ENCODE results near the gene ZFAND3.

ZFAND3 gene

DNA sequence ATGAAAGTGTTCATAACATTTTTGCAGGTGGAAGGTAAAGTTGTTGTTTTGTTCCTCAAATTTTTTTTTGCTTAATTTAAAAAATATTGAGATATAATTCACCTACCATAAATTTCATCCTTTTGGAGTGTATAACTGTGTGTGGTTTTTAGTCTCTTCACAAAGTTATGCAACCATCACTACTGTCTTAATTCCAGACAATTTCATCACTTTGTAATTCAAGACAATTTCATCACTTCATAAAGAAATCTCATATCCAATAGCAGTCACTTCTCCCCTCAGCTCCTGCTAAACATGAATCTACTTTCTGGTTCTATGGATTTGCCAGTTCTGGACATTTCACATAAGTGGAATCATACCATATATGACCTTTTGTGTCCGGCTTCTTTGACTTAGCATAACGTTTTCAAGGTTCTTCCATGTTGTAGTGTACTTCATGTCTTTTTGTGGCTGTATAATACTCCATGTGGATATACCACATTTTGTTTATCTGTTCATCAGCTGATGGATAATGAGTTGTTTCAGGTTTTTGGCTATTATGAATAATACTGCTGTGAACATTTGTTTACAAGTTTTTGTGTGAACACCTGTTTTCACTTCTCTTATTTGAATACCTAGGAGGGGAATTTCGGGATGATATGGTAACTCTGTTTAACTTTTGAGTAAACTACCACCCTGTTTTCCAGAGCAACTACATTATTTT is 18.8 kb downstream of the ZFAND3 start:
- Histone ChIP-seq H2AFZ (ENCODE audit: low read length) (no peak overlapping the region), H4K20me1 (ENCODE audit: insufficient read depth, low read length) (no peaks in the 10 kb centered on the region), H3K4me1 (ENCODE audit: insufficient read depth, low read length, severe bottlenecking) (no peaks in the 10 kb centered on the region), H3K9me3 (ENCODE audit: low read length) (peaks cover 3% of the 10 kb centered on the region; the same call in 1 of the 2 replicates), H3K36me3 (ENCODE audit: insufficient read depth, low read length) (peaks cover 12% of the 10 kb centered on the region), H3K9ac (ENCODE audit: low read length) (no peak overlapping the region), H3K27me3 (ENCODE audit: insufficient read depth, low read length) (no peaks in the 10 kb centered on the region), H3K4me3 (ENCODE audit: low read depth, low read length, poor library complexity, severe bottlenecking) (no peak overlapping the region), H3K79me2 (ENCODE audit: insufficient read depth, low read length) (peaks cover 12% of the 10 kb centered on the region), H3K27ac (ENCODE audit: low read depth, low read length, poor library complexity, severe bottlenecking) (no peak overlapping the region), H3K4me2 (ENCODE audit: low read length) (no peak overlapping the region), H3F3A (ENCODE audit: insufficient read depth, low read length) (no peaks in the 10 kb centered on the region), H3K9me2 (ENCODE audit: low read depth, low read length) (no peaks in the 10 kb centered on the region)
- no peak for TF ChIP-seq EZH2 (IDR thresholded peaks at IDR 0.05; ENCODE audit: borderline replicate concordance, low read length)
- TF ChIP-seq, protein P1, sequence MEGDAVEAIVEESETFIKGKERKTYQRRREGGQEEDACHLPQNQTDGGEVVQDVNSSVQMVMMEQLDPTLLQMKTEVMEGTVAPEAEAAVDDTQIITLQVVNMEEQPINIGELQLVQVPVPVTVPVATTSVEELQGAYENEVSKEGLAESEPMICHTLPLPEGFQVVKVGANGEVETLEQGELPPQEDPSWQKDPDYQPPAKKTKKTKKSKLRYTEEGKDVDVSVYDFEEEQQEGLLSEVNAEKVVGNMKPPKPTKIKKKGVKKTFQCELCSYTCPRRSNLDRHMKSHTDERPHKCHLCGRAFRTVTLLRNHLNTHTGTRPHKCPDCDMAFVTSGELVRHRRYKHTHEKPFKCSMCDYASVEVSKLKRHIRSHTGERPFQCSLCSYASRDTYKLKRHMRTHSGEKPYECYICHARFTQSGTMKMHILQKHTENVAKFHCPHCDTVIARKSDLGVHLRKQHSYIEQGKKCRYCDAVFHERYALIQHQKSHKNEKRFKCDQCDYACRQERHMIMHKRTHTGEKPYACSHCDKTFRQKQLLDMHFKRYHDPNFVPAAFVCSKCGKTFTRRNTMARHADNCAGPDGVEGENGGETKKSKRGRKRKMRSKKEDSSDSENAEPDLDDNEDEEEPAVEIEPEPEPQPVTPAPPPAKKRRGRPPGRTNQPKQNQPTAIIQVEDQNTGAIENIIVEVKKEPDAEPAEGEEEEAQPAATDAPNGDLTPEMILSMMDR (IDR thresholded peaks at IDR 0.05; ENCODE audit: low read length), result no peak

GRCh38 chr6:37840143-37840939 is 20.8 kb downstream of the ZFAND3 start:
- H3K4me3 ChIP-seq (ENCODE audit: low read depth, low read length, poor library complexity, severe bottlenecking), result no peak overlapping the region
- no peak overlapping the region for H3K27ac ChIP-seq (ENCODE audit: low read depth, low read length, poor library complexity, severe bottlenecking)
- no peaks in the 10 kb centered on the region for H3K9me3 ChIP-seq (ENCODE audit: low read length)
- no peaks in the 10 kb centered on the region for H3K9me2 ChIP-seq (ENCODE audit: low read depth, low read length)
- H3K4me1 ChIP-seq (ENCODE audit: insufficient read depth, low read length, severe bottlenecking), result no peaks in the 10 kb centered on the region
- H4K20me1 ChIP-seq (ENCODE audit: insufficient read depth, low read length), result no peaks in the 10 kb centered on the region
- no peaks in the 10 kb centered on the region for H3F3A ChIP-seq (ENCODE audit: insufficient read depth, low read length)
- TF ChIP-seq EZH2 (IDR thresholded peaks at IDR 0.05; ENCODE audit: borderline replicate concordance, low read length), result no peak
- TF ChIP-seq, protein P1 (IDR thresholded peaks at IDR 0.05; ENCODE audit: low read length), result no peak
- H3K27me3 ChIP-seq (ENCODE audit: insufficient read depth, low read length), result no peaks in the 10 kb centered on the region
- H3K79me2 ChIP-seq (ENCODE audit: insufficient read depth, low read length), result peaks cover 16% of the 10 kb centered on the region; the same call in 1 of the 2 replicates
- H3K9ac ChIP-seq (ENCODE audit: low read length), result no peak overlapping the region
- H2AFZ ChIP-seq (ENCODE audit: low read length), result no peak overlapping the region
- no peak overlapping the region for H3K4me2 ChIP-seq (ENCODE audit: low read length)
- H3K36me3 ChIP-seq (ENCODE audit: insufficient read depth, low read length), result peaks cover 7% of the 10 kb centered on the region; the same call in 1 of the 2 replicates

- Histone ChIP-seq H3K9me3 (ENCODE audit: low read length) (no peaks in the 10 kb centered on the region), H3K9me2 (ENCODE audit: low read depth, low read length) (no peaks in the 10 kb centered on the region), H3K9ac (ENCODE audit: low read length) (no peak overlapping the region), H3K79me2 (ENCODE audit: insufficient read depth, low read length) (peaks cover 16% of the 10 kb centered on the region; the same call in 1 of the 2 replicates), H3K27me3 (ENCODE audit: insufficient read depth, low read length) (no peaks in the 10 kb centered on the region), H2AFZ (ENCODE audit: low read length) (no peak overlapping the region), H3K36me3 (ENCODE audit: insufficient read depth, low read length) (peaks cover 7% of the 10 kb centered on the region; the same call in 1 of the 2 replicates), H4K20me1 (ENCODE audit: insufficient read depth, low read length) (no peaks in the 10 kb centered on the region), H3K4me3 (ENCODE audit: low read depth, low read length, poor library complexity, severe bottlenecking) (no peak overlapping the region), H3K27ac (ENCODE audit: low read depth, low read length, poor library complexity, severe bottlenecking) (no peak overlapping the region), H3K4me1 (ENCODE audit: insufficient read depth, low read length, severe bottlenecking) (no peaks in the 10 kb centered on the region), H3K4me2 (ENCODE audit: low read length) (no peak overlapping the region), H3F3A (ENCODE audit: insufficient read depth, low read length) (no peaks in the 10 kb centered on the region)
- TF ChIP-seq, protein P1 (IDR thresholded peaks at IDR 0.05; ENCODE audit: low read length), result no peak
- no peak for TF ChIP-seq EZH2 (IDR thresholded peaks at IDR 0.05; ENCODE audit: borderline replicate concordance, low read length)
Observed at GRCh38 chr6:37840940-37841300, 21.4 kb downstream of the ZFAND3 start.

All from OCI-LY1 (cell line).